Measurements from ENCODE around the gene AGR3.

Gene AGR3

DNA sequence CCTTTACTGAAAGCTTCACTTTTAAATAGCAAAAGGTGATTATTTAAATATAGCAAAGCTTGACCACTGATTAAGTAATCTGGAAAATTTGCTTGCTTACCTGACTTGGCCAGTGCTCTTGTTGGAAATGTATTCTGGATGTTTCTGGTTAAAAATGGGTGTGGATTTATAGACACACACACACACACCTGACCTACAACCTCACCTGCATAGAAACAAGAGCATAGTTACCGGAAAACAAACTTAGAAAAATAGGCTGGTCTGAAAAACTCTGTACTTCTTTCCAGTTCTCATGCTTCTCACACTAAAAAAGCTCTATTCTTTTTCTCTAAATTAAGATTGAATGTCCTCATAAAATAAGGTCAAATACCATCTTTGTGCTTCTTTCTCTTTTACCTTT, at the start of gene AGR3:
Gene AGR3, minus strand, starts transcription at position 140 of the 400 bp plus-strand sequence. CDS start 3,365 bp downstream, outside the sequence.
- no peak for DNase-seq

DNA sequence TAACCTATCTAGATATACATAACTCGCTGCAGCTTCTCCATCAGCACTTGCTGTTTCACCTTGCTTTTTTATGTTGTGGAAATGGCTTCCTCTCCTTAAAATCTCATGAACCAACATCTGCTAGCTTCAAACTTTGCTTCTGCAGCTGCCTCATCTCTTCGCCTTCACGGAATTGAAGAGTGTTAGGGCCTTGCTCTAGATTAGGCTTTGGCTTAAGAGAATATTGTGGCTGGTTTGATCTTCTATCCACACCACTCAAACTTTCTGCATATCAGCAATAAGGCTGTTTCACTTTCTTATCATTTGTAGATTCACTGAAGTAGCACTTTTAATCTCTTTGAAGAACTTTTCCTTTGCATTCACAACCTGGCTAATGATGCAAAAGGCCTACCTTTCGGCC, 49.2 kb upstream of the AGR3 start:
- no peak for DNase-seq

DNA sequence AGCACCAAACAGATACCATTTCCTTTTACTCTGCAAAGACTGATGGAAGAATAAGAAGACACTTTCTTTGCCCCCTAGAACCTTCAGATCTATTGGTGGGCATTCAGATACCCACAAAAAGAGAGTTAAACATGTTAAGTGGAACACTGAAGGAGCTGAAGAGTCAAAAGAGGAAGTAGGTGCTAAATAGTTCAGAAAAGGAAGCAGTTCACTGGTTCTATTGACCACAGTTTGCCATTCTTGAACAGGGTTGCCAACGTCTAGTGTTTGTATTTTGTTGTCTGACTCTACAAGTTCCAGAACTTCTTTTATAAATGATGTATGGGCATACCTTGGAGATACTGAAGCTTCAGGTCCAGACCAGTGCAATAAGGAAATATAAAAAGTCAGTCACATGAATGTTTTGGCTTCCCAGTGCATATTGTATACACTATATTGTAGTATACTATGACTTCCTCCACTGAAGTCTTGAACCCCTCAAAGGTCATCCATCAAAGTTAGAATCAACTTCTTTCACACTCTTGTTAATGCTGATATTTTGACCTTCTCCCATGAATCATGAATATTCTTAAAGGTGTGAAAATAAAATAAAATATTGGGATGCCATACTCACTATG, 47.5 kb upstream of the AGR3 start:
- no peak for DNase-seq

DNA sequence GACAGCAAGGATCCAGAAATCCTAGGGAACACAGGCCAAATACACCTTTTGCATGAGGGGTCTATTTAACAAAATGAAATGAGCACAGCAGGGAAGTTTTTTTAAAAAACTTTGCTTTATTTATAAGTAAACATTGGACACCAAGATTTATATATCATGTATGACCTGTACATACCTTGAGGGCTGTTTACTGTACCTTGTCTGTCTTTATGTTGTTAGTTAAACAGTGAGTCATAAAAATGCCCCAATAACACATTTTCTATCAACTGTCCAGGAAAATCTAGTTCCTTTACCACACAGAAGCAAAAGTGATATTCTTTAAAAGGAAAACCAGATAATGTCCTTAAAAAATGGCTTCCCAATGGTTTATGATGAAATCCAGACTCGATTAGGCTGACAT, 45.1 kb upstream of the AGR3 start:
- DNase-seq, result no peak

DNA sequence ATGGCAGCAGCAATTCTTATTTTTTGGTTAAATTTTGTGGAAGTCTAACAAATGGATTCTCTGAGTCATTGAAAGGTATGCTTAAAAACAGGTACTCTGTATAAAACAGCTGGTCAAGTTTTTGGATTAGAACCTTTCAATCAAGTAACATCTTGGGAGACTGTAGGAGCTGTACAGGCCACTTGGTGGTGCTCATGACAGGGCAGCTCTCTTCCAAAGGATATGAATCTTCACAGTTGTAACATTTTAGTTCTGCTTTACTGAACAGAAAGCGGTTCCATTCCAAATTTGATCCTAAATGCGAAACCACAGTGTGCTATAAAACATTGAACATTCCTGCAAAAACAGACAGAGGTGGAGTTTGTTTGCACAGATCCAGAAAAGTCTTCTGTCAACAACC, 44.5 kb upstream of the AGR3 start:
- DNase-seq, result no peak

DNA sequence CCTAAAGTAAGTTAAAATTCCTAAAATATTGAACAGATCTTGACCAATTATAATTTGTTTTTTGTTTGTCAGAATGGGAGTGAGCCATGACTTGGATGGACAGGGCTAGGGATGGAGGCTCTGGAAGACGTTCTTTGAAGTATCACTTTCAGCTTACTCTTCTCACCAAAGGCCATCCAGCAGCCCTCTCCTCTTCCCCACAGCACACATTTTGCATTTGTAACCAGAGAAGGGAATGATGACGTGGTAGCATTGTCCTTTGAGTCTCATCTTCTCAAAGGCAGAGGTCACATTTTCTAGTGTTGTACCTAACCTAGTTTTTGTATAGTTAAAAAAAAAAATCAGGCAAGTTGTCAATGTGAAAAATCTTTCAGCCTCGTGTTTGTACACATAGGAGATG, 43.8 kb upstream of the AGR3 start:
- DNase-seq, result no peak

DNA sequence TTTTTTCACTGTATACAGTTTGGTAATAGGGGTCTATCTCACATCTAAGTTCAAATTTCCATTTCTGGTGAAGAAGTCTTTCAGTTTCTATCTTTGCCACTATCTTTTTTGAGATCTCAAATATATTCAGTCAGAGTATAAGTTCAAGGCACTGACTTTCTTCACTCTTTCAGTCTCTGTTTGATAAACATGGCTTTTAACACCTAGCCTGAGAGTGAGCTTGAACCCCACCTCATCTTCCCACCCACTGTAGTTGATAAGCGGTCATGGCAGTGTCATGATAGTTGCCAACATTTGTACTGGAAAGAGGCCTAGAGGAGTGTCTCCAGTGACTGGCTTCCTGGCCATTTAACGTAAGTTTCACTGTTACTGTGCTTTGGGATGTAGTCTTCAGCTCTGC, 41.2 kb upstream of the AGR3 start:
- no peak for DNase-seq

DNA sequence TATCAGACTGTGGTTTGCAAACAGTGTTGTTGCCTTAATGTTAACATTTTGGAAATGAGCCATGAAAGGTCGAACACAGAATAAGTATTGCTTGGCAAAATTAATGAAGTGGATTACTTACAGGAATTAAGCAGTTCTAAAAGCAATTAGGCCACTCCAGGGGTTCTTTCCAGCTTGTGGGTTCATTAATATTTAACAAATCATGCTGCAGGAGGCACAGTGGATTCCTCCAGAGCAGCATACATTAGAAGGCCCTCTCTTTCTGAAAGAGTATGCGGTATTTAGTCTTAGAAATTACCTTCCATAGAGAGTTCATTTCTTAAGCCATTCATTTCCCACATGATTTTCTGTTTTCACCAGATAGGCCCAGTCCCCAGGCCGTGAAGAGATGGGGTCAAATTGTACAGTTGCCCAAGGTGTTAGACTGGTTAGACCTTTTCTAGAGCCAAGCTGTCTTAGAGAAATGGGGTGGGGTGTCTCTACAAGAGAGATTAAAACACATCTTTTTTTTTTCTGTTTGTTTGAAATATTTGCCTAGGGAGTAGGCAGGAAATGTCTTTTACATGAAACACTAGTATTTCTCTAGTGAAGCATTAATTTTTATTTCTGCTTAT, 40.0 kb upstream of the AGR3 start:
- no peak for DNase-seq

DNA sequence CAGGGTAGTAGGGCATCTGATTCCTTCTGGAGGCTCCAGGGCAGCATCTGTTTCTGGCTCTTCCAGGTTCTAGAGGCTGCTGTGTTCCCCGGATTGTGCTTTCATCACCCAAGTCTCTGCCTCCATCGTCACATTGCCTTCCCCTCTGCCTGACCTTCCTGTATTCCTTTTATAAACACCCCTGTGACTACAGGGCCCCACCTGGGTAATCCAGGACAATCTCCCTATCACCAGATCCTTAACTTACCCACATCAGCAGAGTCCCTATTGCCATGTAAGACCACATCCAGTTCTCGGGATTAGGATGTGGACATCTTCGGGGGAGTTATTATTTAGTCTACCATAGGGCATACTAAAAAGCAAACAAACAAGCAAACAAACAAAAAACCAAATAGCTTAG, 39.4 kb upstream of the AGR3 start:
- no peak for DNase-seq

DNA sequence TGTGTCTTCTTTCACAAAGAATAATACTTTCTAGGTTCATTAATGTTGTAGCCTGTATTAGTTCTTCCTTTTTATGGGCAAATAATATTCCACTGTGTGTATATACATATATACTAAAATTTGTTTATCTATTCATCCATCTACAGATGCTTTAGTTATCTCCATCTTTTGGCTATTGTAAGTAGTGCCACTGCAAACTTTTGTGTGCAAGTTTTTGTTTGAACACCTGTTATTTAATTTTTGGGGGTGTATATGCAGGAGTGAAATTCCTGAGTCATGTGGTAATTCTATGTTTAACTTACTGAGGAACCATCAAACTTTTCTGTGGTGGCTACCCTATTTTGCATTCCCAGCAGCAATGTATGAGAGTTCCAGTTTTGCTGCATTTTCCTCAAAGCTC, 37.7 kb upstream of the AGR3 start:
- no peak for DNase-seq

DNA sequence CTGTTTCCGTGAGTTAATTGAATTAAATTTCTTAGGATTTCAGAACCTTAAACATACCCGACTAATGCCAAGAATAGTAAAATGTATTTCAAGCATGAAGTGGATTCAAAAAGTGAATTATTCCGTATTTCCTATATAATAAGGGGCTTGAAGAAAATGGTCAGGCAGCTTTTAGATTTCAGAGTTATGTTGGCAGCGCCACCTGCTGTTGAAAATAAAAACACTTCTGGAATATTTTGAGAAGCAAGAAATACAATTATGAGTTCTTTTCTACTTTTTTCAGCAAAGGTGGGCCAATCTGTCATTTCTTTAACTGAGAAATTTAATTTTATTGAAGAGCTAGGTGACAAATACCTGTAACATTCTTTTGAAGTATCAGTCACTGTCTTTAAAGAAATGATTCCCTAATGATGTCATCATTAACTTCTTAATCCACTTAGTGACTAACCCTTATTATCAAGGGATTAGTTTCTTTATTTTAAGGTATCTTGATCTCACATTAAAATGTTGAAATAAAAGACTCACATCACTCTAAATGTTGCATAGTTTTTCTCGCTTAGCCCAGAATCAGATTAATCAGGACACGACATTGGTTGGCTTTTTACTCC, 36.6 kb upstream of the AGR3 start:
- peak; percentile 63 for DNase-seq

DNA sequence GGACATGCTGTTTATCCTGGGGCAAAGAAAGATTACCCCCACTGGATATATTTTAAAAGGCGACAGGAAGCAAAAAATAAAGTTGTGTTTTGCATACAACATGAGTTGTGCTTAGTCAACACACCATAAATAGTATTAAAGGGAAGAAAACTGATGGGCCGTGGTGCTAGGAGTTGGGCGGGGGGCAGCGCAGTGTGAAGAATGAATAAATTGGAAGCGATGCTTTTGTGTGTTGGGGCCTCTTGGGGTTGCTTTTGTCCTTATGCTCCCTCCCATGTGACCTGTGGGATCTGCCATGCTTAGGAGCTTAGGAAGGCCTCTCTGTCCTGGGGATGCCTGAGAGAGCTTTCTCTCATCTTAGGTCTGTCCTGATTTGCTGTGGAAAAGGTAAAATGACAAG, 35.0 kb upstream of the AGR3 start:
- DNase-seq, result no peak

DNA sequence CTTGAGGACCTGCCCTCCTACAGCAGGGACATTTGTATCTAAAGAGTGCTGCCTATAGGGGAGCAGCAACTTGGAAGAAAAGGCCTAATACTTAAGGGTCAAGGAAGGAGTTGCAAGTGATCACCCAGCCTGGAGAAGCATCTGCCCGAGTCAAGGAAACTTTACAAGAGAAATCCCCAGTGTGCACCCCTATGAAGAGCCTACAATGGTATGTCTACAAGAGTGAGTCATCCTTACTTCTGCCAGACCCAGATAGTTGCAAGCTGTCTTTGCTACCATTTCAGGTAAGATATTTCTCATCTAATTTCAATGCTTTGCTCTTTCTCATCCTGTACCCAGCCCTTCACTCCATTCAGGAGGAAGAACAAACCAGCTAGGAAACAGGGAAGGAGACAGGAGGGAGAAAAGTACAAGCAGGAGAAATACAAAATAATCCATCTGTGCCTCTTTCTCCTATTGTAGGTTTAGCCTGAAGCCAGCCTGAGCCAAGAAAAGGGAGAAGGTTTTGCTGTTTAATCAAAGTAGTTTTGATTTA, 34.4 kb upstream of the AGR3 start:
- no peak for DNase-seq

DNA sequence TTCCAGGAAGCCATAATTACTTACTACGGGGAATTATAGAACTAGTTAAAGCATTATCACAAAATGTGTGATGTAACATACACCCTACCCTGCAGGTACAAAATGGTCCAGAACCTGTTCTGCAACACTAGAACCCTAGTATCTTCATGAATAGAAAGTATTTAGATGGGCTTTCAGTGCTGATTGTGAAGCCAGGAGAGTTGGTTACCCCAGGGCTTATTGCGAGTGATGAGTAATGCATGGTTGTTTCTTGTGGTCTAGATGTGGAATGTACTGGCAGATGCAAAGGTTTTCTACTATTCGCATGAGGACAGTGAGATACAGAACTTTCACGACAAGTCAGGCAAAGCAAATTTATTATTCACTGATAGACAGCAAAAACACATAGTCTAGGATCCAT, 33.6 kb upstream of the AGR3 start:
- no peak for DNase-seq

DNA sequence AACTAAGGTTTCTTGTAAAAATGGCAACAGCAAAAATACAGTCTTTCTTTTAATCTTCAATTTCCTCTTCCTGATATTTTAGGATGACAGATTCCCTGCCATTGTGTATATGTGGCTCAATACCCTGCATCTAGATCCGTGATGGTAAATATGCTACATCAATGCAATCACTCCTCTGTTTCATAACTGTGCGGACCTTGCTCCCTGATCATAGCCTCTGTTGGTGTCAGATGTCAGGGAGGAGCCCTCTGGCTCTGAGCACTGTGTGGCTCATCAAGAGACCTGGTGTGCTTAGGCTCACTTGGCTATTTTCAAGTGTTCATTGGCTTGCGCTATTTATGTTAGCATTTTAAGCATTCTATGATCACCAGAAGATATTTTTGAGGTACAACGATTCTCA, 33.0 kb upstream of the AGR3 start:
- no peak for DNase-seq

DNA sequence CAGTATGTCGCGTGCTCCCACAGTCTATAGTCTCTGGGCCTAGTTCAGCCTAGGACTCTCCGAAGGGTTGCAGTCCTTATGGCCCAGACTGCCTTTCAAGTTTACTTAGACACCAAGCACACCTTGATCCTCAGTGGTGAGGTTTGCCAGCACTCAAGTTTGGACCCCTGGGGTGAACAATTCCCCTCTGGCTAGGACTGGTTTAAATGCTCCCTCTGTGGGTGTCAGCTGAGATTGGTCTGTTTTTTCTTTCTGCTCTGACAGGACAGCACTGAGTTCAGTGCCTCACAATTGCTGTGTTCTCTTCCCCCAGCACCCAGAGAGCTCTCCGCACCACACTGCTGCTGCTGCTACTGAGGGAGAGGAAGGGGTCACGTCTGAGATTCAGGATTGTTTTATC, 31.9 kb upstream of the AGR3 start:
- DNase-seq, result no peak

DNA sequence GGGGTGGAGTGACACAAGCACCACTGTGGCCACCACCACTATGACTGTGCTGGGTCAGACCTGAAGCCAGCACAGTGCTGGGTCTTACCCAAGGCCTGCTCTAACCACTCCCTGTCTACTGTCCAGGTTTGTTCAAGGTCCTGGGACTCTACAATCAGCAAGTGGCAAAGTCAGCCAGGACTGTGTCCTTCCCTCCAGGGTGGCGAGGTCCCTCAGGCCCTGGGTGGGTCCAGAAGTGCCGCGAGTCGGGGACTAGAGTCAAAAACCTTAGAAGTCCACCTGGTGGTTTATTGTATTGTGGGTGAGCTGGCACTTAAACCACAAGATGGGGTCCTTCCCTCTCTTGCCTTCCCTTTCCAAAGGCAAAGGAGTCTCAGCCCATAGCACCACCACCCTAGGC, 30.8 kb upstream of the AGR3 start:
- DNase-seq, result no peak

DNA sequence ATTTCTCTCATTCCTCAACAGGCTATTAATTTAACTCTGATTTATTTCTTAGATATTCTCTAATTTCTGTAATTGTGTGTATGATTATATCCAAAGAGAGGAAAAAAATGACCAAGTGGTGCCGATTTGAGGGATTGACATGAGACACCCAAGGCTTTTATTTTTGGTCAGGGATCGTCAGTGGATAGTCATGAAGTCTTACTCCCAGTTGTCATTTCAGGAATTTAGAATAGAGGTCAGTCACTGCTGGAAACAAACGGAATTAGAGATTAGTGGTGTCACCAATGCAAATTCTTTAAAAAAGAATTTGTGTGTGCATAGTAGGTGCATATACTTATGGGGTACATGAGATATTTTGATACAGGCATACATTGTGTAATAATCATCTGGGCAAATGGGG, 26.8 kb upstream of the AGR3 start:
- no peak for DNase-seq

DNA sequence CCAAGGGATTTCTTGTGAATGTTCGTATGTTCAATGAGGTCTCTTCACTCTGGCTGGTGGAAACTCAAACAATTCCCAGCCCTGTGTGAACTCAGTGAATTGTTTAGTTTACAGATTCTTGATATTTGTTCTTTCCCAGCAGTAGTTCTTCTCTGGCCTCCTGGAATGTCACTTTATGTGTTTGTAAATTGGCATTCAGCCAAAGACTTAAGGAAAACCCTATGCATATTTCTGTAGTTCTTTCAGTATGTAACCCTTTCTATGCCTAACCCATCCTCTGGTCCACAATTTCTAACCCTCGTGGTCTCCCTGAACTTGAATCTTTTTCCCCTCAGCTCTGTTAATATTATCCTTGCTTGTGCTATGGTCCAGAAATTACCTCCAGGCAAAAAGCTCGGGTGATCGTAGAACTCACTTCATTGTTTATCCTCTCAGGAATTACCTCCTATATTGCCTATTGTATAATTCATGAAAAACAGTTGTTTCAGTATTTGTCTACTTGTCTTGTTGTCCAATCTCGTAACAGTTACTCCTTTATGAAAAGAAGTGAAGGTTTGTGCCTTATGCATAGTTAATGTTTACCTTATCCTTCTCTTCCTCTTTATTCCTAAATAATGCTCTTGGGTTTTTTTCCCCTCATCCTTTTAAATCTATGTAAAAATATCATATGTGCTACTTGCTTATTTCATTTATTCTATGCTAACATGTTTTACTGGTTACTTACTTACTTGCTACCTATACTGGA, 23.7 kb upstream of the AGR3 start:
- DNase-seq, result no peak

DNA sequence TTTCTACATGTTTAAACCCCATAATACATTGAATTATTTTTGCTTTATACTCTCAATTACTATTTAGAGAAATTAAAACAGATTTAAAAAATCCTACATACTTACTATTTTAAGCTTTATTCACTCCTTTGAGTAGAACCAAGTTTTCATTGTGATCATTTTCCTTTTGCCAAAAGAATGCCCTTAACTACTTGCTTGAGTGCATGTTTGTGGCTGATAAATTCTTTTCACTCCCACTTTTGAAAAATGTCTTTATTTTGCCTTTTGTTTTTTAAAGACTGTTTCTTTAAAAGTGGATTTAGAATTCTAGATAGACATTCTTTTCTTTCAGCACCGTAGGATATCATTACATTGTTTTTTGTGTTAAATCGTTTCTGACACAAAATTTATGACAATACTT, 22.3 kb upstream of the AGR3 start:
- DNase-seq, result no peak

DNA sequence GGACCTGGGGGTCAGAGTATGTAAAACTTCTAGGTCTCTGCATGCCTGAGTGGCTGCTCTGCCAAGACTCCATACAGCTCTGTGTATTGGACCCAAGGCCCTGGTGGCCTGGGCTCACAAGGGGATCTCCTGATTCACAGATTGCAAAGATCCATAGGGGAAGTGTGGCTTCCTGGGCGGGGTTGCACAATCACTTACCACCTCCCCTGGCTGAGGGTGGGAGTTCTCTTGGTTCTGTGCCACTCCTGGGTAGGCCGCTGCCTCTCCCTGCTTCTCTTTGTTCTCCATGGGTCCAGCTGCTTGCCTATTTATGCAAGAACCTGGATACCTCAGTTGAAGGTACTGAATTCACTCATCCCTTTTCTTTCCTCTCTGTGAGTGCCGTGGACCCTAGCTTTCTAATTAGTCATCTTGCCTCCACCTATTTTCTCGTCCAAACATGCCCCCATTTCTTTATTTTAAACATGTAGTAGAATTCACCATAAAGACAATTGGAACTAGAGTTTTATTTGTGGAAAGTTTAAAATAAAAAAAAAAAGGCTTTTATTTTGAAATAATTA, 18.5 kb upstream of the AGR3 start:
- no peak for DNase-seq

DNA sequence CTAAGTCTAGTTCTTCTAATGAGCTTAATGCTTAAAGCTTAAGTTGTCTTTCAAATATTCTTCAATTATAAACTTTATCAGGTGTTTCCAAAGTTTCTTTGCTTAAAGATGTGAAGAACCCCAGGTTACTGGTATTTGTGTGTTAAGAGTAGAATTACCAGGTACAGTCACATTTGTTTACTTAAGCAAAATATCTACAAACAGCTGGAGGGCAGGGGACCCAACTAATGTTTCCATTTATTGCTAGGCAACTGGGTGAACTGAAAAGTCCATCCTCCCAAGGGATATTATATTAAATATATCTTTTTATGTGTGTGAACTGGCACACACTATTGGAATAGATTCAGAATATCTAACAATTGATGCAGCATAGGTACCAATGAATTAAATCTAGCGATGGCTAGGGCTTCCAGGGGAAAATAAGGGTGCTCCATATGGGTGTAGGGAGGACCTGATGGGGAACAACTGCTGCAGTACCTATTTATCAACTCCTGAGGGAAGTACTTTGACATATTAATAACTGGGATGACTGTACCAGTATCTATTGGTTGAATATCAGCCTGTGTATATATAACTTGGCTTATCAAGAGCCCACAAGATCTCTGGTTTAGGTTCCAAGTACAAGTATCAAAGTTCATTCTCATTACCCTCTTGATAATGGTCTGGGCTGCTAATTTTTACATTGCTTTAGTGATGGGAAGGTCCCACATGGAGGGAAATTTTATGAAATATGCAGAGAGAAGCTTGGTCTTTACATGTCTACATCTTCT, 10.3 kb upstream of the AGR3 start:
- no peak for DNase-seq

DNA sequence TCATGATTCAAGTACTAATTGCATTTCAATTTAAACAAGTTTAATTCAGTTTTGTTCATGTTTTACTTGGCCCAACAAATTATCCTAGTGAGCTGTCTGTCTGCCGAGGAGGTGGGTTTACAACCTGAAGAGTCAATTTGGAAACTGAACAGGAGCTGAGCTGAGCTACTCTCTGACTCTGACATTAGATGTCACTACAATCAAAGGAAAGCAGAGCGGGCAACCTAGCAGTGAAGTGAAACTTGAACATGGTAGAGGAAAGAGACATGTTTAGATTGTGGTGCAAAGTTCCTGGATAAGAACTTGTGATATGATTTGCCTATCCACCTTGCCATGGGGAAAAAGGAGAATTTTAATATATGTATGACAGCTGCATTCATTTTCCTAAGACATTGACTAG, 9.6 kb upstream of the AGR3 start:
- DNase-seq, result peak; percentile 18
